Nephron progenitor cell (in vitro differentiated cells): Measurements from ENCODE around the gene IL13RA1.

Experiments
- DNase-seq: peaks from one replicate; pipeline ENCODE4 v3.0.0; 2021
- H3K27ac Mint-ChIP-seq: 2 replicates; pipeline ENCODE4 v1.8.0; 2021; ENCODE audit warnings: mild to moderate bottlenecking, moderate library complexity, mixed read lengths
- H3K27me3 Mint-ChIP-seq: 2 replicates; pipeline ENCODE4 v1.8.0; 2021; ENCODE audit warnings: mild to moderate bottlenecking, low read depth, mixed read lengths; ENCODE audit not compliant: poor library complexity
- H3K36me3 Mint-ChIP-seq: 2 replicates; pipeline ENCODE4 v1.8.0; 2021; ENCODE audit warnings: low read depth, mixed read lengths
- H3K4me1 Mint-ChIP-seq: 2 replicates; pipeline ENCODE4 v1.8.0; 2021; ENCODE audit warnings: mixed read lengths
- H3K4me3 Mint-ChIP-seq: 2 replicates; pipeline ENCODE4 v1.8.0; 2021; ENCODE audit warnings: mild to moderate bottlenecking, moderate library complexity, mixed read lengths
- H3K9me3 Mint-ChIP-seq: 2 replicates; pipeline ENCODE4 v1.8.0; 2021; ENCODE audit warnings: mild to moderate bottlenecking, moderate library complexity, mixed read lengths
- CTCF ChIP-seq: fragments of 200-600 bp; sonication (generic); IDR thresholded peaks from 2 replicates; pipeline ENCODE4 v1.5.0; 2021; ENCODE audit warnings: antibody characterized with exemption

IL13RA1 gene

GRCh38 chrX:118717678-118718391 is 9.6 kb upstream of the IL13RA1 start:
- Mint-ChIP-seq H3K27me3 (peaks cover 6% of the 10 kb centered on the region), H3K36me3 (peaks cover 7% of the 10 kb centered on the region), H3K4me3 (no peak overlapping the region), H3K27ac (no peak overlapping the region), H3K9me3 (peaks cover 69% of the 10 kb centered on the region), H3K4me1 (peaks cover 13% of the 10 kb centered on the region)
- DNase-seq: no peak
- no peak for TF ChIP-seq CTCF

- Mint-ChIP-seq H3K27ac (no peak overlapping the region), H3K4me1 (peaks cover 22% of the 10 kb centered on the region), H3K36me3 (peaks cover 7% of the 10 kb centered on the region), H3K4me3 (no peak overlapping the region), H3K27me3 (peaks cover 6% of the 10 kb centered on the region), H3K9me3 (peaks cover 70% of the 10 kb centered on the region)
- TF ChIP-seq CTCF: no peak
- no peak for DNase-seq
These were observed 8.7 kb upstream of the IL13RA1 start for GRCh38 chrX:118718737-118719136.

GRCh38 chrX:118720058-118720707 is 7.2 kb upstream of the IL13RA1 start:
- Mint-ChIP-seq H3K27ac (no peak overlapping the region), H3K4me3 (no peak overlapping the region), H3K36me3 (peaks cover 7% of the 10 kb centered on the region), H3K27me3 (peaks cover 8% of the 10 kb centered on the region), H3K4me1 (peaks cover 36% of the 10 kb centered on the region), H3K9me3 (peaks cover 72% of the 10 kb centered on the region)
- DNase-seq: no peak
- TF ChIP-seq CTCF: no peak

- peak overlapping the region; percentile 65 for H3K4me3 Mint-ChIP-seq
- H3K27me3 Mint-ChIP-seq: peaks cover 5% of the 10 kb centered on the region
- no peak for TF ChIP-seq CTCF
- H3K9me3 Mint-ChIP-seq: peaks cover 70% of the 10 kb centered on the region
- DNase-seq: no peak
- no peaks in the 10 kb centered on the region for H3K36me3 Mint-ChIP-seq
- H3K4me1 Mint-ChIP-seq: peaks cover 48% of the 10 kb centered on the region
- H3K27ac Mint-ChIP-seq: no peak overlapping the region
These were observed 4.0 kb upstream of the IL13RA1 start for GRCh38 chrX:118723376-118723775.

- DNase-seq: no peak
- no peak overlapping the region for H3K4me3 Mint-ChIP-seq
- peaks cover 54% of the 10 kb centered on the region for H3K4me1 Mint-ChIP-seq
- TF ChIP-seq CTCF: no peak
- H3K36me3 Mint-ChIP-seq: no peaks in the 10 kb centered on the region
- peaks cover 5% of the 10 kb centered on the region for H3K27me3 Mint-ChIP-seq
- peak overlapping the region; percentile 45 for H3K27ac Mint-ChIP-seq
- H3K9me3 Mint-ChIP-seq: peaks cover 73% of the 10 kb centered on the region
These were observed 3.0 kb upstream of the IL13RA1 start for GRCh38 chrX:118724365-118724764.

- Mint-ChIP-seq H3K4me3 (no peak overlapping the region), H3K4me1 (peaks cover 58% of the 10 kb centered on the region), H3K27me3 (peaks cover 5% of the 10 kb centered on the region), H3K36me3 (no peaks in the 10 kb centered on the region), H3K27ac (no peak overlapping the region), H3K9me3 (peaks cover 68% of the 10 kb centered on the region)
- TF ChIP-seq CTCF: no peak
- DNase-seq: no peak
These were observed 2.6 kb upstream of the IL13RA1 start for GRCh38 chrX:118724775-118725174.
